ENCODE results near the gene DYRK1A.

The DYRK1A gene

DNA sequence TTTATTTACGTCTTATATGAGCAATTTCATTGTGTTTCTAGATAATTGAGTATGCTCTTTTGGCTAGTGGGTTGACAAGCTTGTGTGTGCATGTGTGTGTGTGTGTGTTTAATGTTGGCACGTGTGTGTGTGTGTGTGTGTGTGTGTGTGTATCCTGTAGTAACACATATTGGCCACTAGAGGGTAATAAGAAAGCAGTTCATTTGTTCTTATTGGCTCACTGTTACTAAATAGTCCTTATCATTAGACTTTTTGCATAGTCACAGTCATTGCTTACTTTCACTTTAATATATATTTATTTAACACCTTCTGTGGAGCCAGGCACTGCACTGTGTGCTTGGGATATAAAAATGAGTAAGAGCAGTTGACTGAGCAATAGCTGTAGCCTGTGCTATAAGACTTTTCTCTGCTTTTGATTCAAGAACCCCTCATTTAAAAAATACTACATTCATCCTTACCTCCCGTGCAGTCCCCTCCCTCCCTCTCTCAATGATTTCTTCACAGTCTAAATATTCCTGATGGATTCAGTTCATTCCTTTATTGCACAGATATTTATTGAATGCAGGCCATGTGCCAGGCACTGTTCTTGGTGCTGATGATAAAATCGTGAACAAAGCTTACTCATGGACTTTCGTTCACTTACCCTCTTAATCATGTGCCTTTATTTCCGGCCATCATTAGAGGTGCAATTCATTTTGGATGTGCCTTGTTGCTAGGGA, 96.7 kb downstream of the DYRK1A start (continued):
- TF ChIP-seq ZNF621 (tag by site-specific recombination; IDR thresholded peaks at IDR 0.05) (no peak), ZNF24 (tag by site-specific recombination; IDR thresholded peaks at IDR 0.05) (no peak), ZNF654 (tag by site-specific recombination; IDR thresholded peaks at IDR 0.05; ENCODE audit: low read depth) (peak; percentile 51), ZNF2 (tag by site-specific recombination; IDR thresholded peaks at IDR 0.05) (no peak), ZNF777 (tag by site-specific recombination; IDR thresholded peaks at IDR 0.05; ENCODE audit: borderline replicate concordance) (no peak), ZNF341 (tag by site-specific recombination; IDR thresholded peaks at IDR 0.05; ENCODE audit: low read depth) (no peak), ZNF426 (tag by site-specific recombination; IDR thresholded peaks at IDR 0.05) (no peak), ZNF776 (tag by site-specific recombination; IDR thresholded peaks at IDR 0.05; ENCODE audit: borderline replicate concordance) (no peak)
- TF ChIP-seq, protein P1, sequence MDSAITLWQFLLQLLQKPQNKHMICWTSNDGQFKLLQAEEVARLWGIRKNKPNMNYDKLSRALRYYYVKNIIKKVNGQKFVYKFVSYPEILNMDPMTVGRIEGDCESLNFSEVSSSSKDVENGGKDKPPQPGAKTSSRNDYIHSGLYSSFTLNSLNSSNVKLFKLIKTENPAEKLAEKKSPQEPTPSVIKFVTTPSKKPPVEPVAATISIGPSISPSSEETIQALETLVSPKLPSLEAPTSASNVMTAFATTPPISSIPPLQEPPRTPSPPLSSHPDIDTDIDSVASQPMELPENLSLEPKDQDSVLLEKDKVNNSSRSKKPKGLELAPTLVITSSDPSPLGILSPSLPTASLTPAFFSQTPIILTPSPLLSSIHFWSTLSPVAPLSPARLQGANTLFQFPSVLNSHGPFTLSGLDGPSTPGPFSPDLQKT (IDR thresholded peaks at IDR 0.05; ENCODE audit: borderline replicate concordance, low read depth, low read length), result no peak
- TF ChIP-seq, protein P2, sequence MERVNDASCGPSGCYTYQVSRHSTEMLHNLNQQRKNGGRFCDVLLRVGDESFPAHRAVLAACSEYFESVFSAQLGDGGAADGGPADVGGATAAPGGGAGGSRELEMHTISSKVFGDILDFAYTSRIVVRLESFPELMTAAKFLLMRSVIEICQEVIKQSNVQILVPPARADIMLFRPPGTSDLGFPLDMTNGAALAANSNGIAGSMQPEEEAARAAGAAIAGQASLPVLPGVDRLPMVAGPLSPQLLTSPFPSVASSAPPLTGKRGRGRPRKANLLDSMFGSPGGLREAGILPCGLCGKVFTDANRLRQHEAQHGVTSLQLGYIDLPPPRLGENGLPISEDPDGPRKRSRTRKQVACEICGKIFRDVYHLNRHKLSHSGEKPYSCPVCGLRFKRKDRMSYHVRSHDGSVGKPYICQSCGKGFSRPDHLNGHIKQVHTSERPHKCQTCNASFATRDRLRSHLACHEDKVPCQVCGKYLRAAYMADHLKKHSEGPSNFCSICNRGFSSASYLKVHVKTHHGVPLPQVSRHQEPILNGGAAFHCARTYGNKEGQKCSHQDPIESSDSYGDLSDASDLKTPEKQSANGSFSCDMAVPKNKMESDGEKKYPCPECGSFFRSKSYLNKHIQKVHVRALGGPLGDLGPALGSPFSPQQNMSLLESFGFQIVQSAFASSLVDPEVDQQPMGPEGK (tag by site-specific recombination; IDR thresholded peaks at IDR 0.05), result 0 out of 2 replicates have a peak, but pooled peaks have one; percentile 19
- TF ChIP-seq, protein P3, sequence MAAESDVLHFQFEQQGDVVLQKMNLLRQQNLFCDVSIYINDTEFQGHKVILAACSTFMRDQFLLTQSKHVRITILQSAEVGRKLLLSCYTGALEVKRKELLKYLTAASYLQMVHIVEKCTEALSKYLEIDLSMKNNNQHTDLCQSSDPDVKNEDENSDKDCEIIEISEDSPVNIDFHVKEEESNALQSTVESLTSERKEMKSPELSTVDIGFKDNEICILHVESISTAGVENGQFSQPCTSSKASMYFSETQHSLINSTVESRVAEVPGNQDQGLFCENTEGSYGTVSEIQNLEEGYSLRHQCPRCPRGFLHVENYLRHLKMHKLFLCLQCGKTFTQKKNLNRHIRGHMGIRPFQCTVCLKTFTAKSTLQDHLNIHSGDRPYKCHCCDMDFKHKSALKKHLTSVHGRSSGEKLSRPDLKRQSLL (tag by site-specific recombination; IDR thresholded peaks at IDR 0.05), result no peak
- TF ChIP-seq, protein P4, sequence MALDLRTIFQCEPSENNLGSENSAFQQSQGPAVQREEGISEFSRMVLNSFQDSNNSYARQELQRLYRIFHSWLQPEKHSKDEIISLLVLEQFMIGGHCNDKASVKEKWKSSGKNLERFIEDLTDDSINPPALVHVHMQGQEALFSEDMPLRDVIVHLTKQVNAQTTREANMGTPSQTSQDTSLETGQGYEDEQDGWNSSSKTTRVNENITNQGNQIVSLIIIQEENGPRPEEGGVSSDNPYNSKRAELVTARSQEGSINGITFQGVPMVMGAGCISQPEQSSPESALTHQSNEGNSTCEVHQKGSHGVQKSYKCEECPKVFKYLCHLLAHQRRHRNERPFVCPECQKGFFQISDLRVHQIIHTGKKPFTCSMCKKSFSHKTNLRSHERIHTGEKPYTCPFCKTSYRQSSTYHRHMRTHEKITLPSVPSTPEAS (tag by site-specific recombination; IDR thresholded peaks at IDR 0.05), result peak; percentile 98
- TF ChIP-seq, protein P5, sequence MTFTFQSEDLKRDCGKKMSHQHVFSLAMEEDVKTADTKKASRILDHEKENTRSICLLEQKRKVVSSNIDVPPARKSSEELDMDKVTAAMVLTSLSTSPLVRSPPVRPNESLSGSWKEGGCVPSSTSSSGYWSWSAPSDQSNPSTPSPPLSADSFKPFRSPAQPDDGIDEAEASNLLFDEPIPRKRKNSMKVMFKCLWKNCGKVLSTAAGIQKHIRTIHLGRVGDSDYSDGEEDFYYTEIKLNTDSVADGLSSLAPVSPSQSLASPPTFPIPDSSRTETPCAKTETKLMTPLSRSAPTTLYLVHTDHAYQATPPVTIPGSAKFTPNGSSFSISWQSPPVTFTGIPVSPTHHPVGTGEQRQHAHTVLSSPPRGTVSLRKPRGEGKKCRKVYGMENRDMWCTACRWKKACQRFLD (tag by site-specific recombination; IDR thresholded peaks at IDR 0.05), result no peak
- TF ChIP-seq, protein P6, sequence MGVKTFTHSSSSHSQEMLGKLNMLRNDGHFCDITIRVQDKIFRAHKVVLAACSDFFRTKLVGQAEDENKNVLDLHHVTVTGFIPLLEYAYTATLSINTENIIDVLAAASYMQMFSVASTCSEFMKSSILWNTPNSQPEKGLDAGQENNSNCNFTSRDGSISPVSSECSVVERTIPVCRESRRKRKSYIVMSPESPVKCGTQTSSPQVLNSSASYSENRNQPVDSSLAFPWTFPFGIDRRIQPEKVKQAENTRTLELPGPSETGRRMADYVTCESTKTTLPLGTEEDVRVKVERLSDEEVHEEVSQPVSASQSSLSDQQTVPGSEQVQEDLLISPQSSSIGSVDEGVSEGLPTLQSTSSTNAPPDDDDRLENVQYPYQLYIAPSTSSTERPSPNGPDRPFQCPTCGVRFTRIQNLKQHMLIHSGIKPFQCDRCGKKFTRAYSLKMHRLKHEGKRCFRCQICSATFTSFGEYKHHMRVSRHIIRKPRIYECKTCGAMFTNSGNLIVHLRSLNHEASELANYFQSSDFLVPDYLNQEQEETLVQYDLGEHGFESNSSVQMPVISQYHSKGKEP (tag by site-specific recombination; IDR thresholded peaks at IDR 0.05), result 0 out of 2 replicates have a peak, but pooled peaks have one; percentile 5
- TF ChIP-seq, protein P7, sequence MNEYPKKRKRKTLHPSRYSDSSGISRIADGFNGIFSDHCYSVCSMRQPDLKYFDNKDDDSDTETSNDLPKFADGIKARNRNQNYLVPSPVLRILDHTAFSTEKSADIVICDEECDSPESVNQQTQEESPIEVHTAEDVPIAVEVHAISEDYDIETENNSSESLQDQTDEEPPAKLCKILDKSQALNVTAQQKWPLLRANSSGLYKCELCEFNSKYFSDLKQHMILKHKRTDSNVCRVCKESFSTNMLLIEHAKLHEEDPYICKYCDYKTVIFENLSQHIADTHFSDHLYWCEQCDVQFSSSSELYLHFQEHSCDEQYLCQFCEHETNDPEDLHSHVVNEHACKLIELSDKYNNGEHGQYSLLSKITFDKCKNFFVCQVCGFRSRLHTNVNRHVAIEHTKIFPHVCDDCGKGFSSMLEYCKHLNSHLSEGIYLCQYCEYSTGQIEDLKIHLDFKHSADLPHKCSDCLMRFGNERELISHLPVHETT (tag by site-specific recombination; IDR thresholded peaks at IDR 0.05), result 0 out of 2 replicates have a peak, but pooled peaks have one; percentile 35
- TF ChIP-seq, protein P8, sequence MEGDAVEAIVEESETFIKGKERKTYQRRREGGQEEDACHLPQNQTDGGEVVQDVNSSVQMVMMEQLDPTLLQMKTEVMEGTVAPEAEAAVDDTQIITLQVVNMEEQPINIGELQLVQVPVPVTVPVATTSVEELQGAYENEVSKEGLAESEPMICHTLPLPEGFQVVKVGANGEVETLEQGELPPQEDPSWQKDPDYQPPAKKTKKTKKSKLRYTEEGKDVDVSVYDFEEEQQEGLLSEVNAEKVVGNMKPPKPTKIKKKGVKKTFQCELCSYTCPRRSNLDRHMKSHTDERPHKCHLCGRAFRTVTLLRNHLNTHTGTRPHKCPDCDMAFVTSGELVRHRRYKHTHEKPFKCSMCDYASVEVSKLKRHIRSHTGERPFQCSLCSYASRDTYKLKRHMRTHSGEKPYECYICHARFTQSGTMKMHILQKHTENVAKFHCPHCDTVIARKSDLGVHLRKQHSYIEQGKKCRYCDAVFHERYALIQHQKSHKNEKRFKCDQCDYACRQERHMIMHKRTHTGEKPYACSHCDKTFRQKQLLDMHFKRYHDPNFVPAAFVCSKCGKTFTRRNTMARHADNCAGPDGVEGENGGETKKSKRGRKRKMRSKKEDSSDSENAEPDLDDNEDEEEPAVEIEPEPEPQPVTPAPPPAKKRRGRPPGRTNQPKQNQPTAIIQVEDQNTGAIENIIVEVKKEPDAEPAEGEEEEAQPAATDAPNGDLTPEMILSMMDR (tag by site-specific recombination; IDR thresholded peaks at IDR 0.05), result peak; percentile 41; the same call in 1 of the 2 replicates

All from HEK293 (cell line).